PC-9 (cell line): Measurements from ENCODE around the gene WT1.

Experiments used
- CTCF ChIP-seq: fragments of 200-600 bp; sonication (generic); conservative IDR thresholded peaks from 2 replicates; pipeline ENCODE4 v1.6.1; 2017; ENCODE audit warnings: mixed run types, antibody characterized with exemption, mild to moderate bottlenecking, moderate library complexity
- EZH2 ChIP-seq: fragments of 200-600 bp; sonication (generic); IDR thresholded peaks from 2 replicates; pipeline ENCODE4 v1.8.0; 2017; ENCODE audit warnings: antibody characterized with exemption, low read depth

DNA sequence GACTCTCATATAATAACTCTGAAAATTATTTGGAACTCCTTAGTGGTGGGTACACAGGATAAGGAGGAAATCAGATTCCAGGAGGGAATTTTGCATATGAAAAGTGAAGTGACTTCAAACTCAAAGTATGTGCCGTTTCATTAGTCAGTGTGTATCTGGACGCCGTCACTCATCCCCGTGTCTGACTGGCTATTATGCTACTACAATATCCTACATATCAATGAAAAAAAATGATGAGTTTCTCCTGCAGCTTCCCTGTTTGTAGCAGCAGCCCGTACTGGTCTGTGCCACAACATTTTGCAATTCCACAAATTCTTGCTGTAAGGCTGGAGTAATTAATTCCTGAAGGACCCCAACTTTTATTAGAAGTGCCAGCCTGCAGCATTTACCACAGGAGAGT lies 16.5 kb downstream of the WT1 start:
- TF ChIP-seq CTCF (no peak), EZH2 (no peak)
